Neural cell (in vitro differentiated cells): Measurements from ENCODE around the gene SLC1A2. TPM values are rescaled to one million over a fixed set of nuclear protein-coding genes. Genes with fewer than 3 reads are reported as not detected.
A peak's percentile ranks its signal among the peaks of the same experiment; 100 is the strongest.

ENCODE experiments used
- H2AFZ ChIP-seq: fragments of 200-600, 300-800 bp; sonication (generic), shearing (Covaris generic); 2 replicates; pipeline ENCODE4 v1.6.0; 2014; ENCODE audit warnings: low read depth, mild to moderate bottlenecking, antibody characterized with exemption, low read length, moderate library complexity
- H3F3A ChIP-seq: fragments of 200-600 bp; shearing (Covaris generic); 2 replicates; pipeline ENCODE4 v1.6.1; 2016; ENCODE audit warnings: mild to moderate bottlenecking, moderate library complexity, mixed read lengths, antibody characterized with exemption, low read length; ENCODE audit not compliant: insufficient read depth, poor library complexity, severe bottlenecking
- H3K27ac ChIP-seq: fragments of 200-600, 300-800 bp; sonication (generic), shearing (Covaris generic); 2 replicates; pipeline ENCODE4 v1.5.1; 2014; ENCODE audit warnings: mild to moderate bottlenecking, low read length, moderate library complexity
- H3K27me3 ChIP-seq: fragments of 300-800, 200-600 bp; sonication (generic), shearing (Covaris generic); 2 replicates; pipeline ENCODE4 v1.6.0; 2014; ENCODE audit warnings: mild to moderate bottlenecking, low read depth, low read length, moderate library complexity; ENCODE audit not compliant: insufficient read depth
- H3K36me3 ChIP-seq: fragments of 300-800, 200-600 bp; sonication (generic), shearing (Covaris generic); 2 replicates; pipeline ENCODE4 v1.5.1; 2014; ENCODE audit warnings: mild to moderate bottlenecking, antibody characterized with exemption, low read length, moderate library complexity; ENCODE audit not compliant: insufficient read depth
- H3K4me2 ChIP-seq: fragments of 300-800, 200-600 bp; sonication (generic), shearing (Covaris generic); 2 replicates; pipeline ENCODE4 v1.6.0; 2014; ENCODE audit warnings: mild to moderate bottlenecking, low read length
- H3K4me3 ChIP-seq: fragments of 300-800, 200-600 bp; sonication (generic), shearing (Covaris generic); 2 replicates; pipeline ENCODE4 v1.5.1; 2014; ENCODE audit warnings: mild to moderate bottlenecking, low read length, moderate library complexity
- H3K79me2 ChIP-seq: fragments of 200-600 bp; shearing (Covaris generic); replicated peaks from 2 replicates; pipeline ENCODE4 v1.6.0; 2014; ENCODE audit warnings: mild to moderate bottlenecking, low read length, moderate library complexity; ENCODE audit not compliant: insufficient read depth
- H3K9ac ChIP-seq: fragments of 300-800, 200-600 bp; sonication (generic), shearing (Covaris generic); 2 replicates; pipeline ENCODE4 v1.6.1; 2016; ENCODE audit warnings: mild to moderate bottlenecking, low read length, mixed read lengths
- H3K9me2 ChIP-seq: fragments of 200-600 bp; shearing (Covaris generic); 2 replicates; pipeline ENCODE4 v1.6.1; 2016; ENCODE audit warnings: mild to moderate bottlenecking, low read length, mixed read lengths; ENCODE audit not compliant: insufficient read depth
- H3K9me3 ChIP-seq: fragments of 200-600, 300-800 bp; sonication (generic), shearing (Covaris generic); 2 replicates; pipeline ENCODE4 v1.6.1; 2016; ENCODE audit warnings: mild to moderate bottlenecking, mixed run types, low read length, moderate library complexity, mixed read lengths
- H4K20me1 ChIP-seq: fragments of 200-600 bp; shearing (Covaris generic); 2 replicates; pipeline ENCODE4 v1.6.1; 2016; ENCODE audit warnings: mild to moderate bottlenecking, mixed run types; ENCODE audit not compliant: insufficient read depth
- CTCF ChIP-seq: fragments of 450-650 bp; IDR thresholded peaks from 2 replicates; pipeline ENCODE4 v1.5.1; 2014; ENCODE audit warnings: antibody characterized with exemption, mild to moderate bottlenecking, moderate library complexity; ENCODE audit not compliant: poor library complexity, severe bottlenecking
- EP300 ChIP-seq: fragments of 450-650 bp; conservative IDR thresholded peaks from 2 replicates; pipeline ENCODE4 v1.6.1; 2014; ENCODE audit warnings: antibody characterized with exemption, mild to moderate bottlenecking, moderate library complexity; ENCODE audit not compliant: poor library complexity, severe bottlenecking
- EZH2 ChIP-seq: fragments of 200-600, 300-800 bp; shearing (Covaris generic), sonication (generic); IDR thresholded peaks from 2 replicates; pipeline ENCODE4 v1.6.1; 2014; ENCODE audit warnings: antibody characterized with exemption, low read length, borderline replicate concordance, mild to moderate bottlenecking; ENCODE audit not compliant: insufficient read depth, poor library complexity, severe bottlenecking
- MXI1 ChIP-seq: fragments of 450-650 bp; conservative IDR thresholded peaks from 2 replicates; pipeline ENCODE4 v1.6.1; 2014; ENCODE audit warnings: antibody characterized with exemption, mild to moderate bottlenecking; ENCODE audit not compliant: poor library complexity, severe bottlenecking
- POLR2AphosphoS5 ChIP-seq: IDR thresholded peaks from 2 replicates; pipeline ENCODE4 v1.6.1; 2012
- RAD21 ChIP-seq: fragments of 450-650 bp; conservative IDR thresholded peaks from 2 replicates; pipeline ENCODE4 v1.6.1; 2014; ENCODE audit warnings: antibody characterized with exemption, mild to moderate bottlenecking, moderate library complexity
- REST ChIP-seq: IDR thresholded peaks from 2 replicates; pipeline ENCODE4 v1.6.1; 2012; ENCODE audit warnings: borderline replicate concordance
- SMC3 ChIP-seq: fragments of 450-650 bp; conservative IDR thresholded peaks from 2 replicates; pipeline ENCODE4 v1.6.1; 2014; ENCODE audit warnings: antibody characterized with exemption, mild to moderate bottlenecking, moderate library complexity; ENCODE audit not compliant: poor library complexity
- TAF1 ChIP-seq: IDR thresholded peaks from 2 replicates; pipeline ENCODE4 v1.6.1; 2012; ENCODE audit warnings: low read depth
- polyA plus RNA-seq: library from polyadenylated mRNA; depleted of rRNA; stranded (reverse); fragments of >200 nt; gene quantifications from 2 replicates; pipeline ENCODE4 v1.2.3, GENCODE V29; 2014

SLC1A2 gene
- polyA plus RNA-seq, 1 donor from 2014 or later = 134 TPM

GRCh38 chr11:35237860-35238715, 181.3 kb downstream of the SLC1A2 start:
- H3K9me2 ChIP-seq = no peaks in the 10 kb centered on the region
- no peaks in the 10 kb centered on the region for H3K79me2 ChIP-seq
- no peak overlapping the region for H3K27ac ChIP-seq
- no peaks in the 10 kb centered on the region for H4K20me1 ChIP-seq
- H3K36me3 ChIP-seq = no peaks in the 10 kb centered on the region
- no peaks in the 10 kb centered on the region for H3F3A ChIP-seq
- H2AFZ ChIP-seq = no peak overlapping the region
- no peak overlapping the region for H3K4me3 ChIP-seq
- no peak overlapping the region for H3K4me2 ChIP-seq
- TF ChIP-seq CTCF = peak; percentile 49
- TF ChIP-seq RAD21 = peak; percentile 41
- peak; percentile 41 for TF ChIP-seq SMC3
- no peak for TF ChIP-seq EP300
- H3K9ac ChIP-seq = no peak overlapping the region
- H3K9me3 ChIP-seq = no peaks in the 10 kb centered on the region
- no peaks in the 10 kb centered on the region for H3K27me3 ChIP-seq

GRCh38 chr11:35237351-35237750, 182.0 kb downstream of the SLC1A2 start:
- Histone ChIP-seq H3K27ac (no peak overlapping the region), H2AFZ (no peak overlapping the region)

More at GRCh38 chr11:35237351-35237750, 182.0 kb downstream of the SLC1A2 start:
- no peaks in the 10 kb centered on the region for H3K36me3 ChIP-seq
- H3K4me2 ChIP-seq = no peak overlapping the region
- H3K27me3 ChIP-seq = no peaks in the 10 kb centered on the region
- H3F3A ChIP-seq = no peaks in the 10 kb centered on the region
- H3K79me2 ChIP-seq = no peaks in the 10 kb centered on the region
- TF ChIP-seq SMC3 = no peak
- no peak for TF ChIP-seq REST
- no peak for TF ChIP-seq EP300
- TF ChIP-seq MXI1 = no peak
- no peak for TF ChIP-seq TAF1
- no peak for TF ChIP-seq RAD21
- no peak for TF ChIP-seq POLR2AphosphoS5
- TF ChIP-seq EZH2 = no peak
- no peak for TF ChIP-seq CTCF
- H4K20me1 ChIP-seq = no peaks in the 10 kb centered on the region
- no peak overlapping the region for H3K9ac ChIP-seq
- no peak overlapping the region for H3K4me3 ChIP-seq
- no peaks in the 10 kb centered on the region for H3K9me3 ChIP-seq
- no peaks in the 10 kb centered on the region for H3K9me2 ChIP-seq
